Breast epithelium (tissue), 3 donors: Measurements from ENCODE around the gene ACER1.
"Not testable (repeated sequence)": the region's sequence is repeated elsewhere in the genome, so short reads cannot be mapped to it uniquely, and the experiment has no call there.

Experiments
- CTCF ChIP-seq, 3 donors: fragments of 450-650 bp; IDR thresholded peaks; one replicate each; pipeline ENCODE4 v1.5.1; 2016 to 2017; ENCODE audit warnings: antibody characterized with exemption in 3 of 3, mild to moderate bottlenecking in 3 of 3, moderate library complexity in 3 of 3
- POLR2A ChIP-seq: fragments of 450-650 bp; IDR thresholded peaks from one replicate; pipeline ENCODE4 v1.6.1; 2016; ENCODE audit warnings: antibody characterized with exemption, mild to moderate bottlenecking, moderate library complexity
- POLR2AphosphoS5 ChIP-seq, 3 donors: sonication (generic); formaldehyde crosslinking; IDR thresholded peaks; one replicate each; pipeline ENCODE4 v1.6.1; 2017; ENCODE audit warnings: antibody characterized with exemption in 3 of 3

- TF ChIP-seq CTCF (IDR thresholded peaks at IDR 0.05); POLR2A; POLR2AphosphoS5 (IDR thresholded peaks at IDR 0.05): not testable (repeated sequence)
Observed at GRCh38 chr19:6360857-6361216, 27.4 kb upstream of the ACER1 start.
